Stimulated activated CD8-positive, alpha-beta memory T cell treated with anti-CD3 and anti-CD28 coated beads, Interleukin-7, amount 100 ng/mL, for 48 hours (primary cell): ENCODE measurements around the gene ALG9.
A peak's percentile ranks its signal among the peaks of the same experiment; 100 is the strongest.
"Not testable (repeated sequence)": the region's sequence is repeated elsewhere in the genome, so short reads cannot be mapped to it uniquely, and the experiment has no call there.

Experiments
- DNase-seq, 2 donors: peaks; one replicate each; pipeline ENCODE4 v3.0.0-alpha.2; 2020; ENCODE audit warnings: low read depth in 1 of 2; ENCODE audit errors: extremely low read depth in 1 of 2

Gene ALG9

DNA sequence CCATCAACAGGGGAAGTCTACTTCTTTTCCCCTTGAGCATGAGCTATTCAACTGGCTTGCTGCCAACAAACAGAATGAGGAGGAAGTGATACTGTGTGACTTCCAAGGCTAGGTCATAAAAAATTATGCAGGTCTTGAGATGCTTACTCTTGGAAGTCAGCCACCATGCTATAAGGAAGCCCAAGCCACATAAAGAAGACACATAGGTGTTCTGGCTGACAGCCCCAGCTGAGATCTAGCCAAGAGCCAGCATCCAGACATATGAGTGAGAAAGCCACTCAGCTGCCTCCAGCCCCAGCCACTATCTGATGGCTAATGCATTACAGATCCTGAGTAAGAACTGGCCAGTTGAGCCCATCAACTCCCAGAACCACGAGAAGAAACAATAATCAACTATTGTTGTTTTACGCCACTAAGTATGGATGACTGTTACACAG is 74.2 kb downstream of the ALG9 start:
- no peak for DNase-seq

DNA sequence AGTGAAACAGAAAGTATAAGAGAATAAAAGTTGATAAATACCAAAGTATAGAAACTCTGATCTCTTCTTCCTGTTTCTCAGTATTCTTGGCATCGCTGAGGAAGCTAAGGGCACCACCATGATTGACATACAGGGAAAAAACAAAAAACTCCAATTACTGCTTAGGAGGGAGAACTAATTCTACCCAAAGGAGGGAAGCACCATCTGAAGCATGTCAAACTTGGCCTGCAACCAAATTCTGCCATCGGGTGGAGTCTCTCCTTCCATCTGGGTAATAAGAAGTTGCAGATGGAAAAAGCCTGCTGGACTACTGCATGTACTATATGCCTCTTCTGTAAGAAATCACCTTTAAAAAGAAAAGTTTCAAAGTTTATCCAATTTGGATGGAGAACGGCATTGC is 74.7 kb downstream of the ALG9 start:
- DNase-seq, result no peak

DNA sequence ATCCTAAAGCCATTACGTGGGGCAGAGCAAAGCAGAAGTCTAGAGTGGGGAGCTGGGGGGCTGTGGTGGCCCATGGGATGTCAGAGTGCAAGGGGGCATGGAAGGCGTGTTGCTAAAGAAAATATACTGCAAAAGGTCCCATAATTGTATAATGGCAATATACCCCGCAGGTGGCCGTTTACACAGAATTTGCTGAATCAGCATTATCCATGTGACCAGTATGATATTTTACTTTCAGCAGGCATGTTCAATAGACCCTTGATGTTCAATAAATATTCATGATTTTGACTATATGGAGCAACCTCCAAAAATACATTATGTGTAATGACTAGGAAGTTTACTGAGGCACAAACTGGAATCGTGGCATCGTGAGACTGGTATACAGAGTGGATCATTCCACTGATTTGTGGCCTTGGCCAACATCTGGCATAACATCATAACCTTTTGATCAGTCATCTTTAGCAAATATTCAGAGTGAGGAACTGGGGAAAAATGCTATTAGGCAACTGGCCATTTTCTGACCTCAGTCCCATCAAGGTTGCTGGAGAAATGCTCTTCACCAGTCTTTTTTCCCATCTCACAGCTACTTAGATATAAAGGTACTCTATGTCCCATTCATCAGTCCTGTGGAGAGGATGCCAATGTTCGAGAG is 75.9 kb downstream of the ALG9 start:
- no peak for DNase-seq

DNA sequence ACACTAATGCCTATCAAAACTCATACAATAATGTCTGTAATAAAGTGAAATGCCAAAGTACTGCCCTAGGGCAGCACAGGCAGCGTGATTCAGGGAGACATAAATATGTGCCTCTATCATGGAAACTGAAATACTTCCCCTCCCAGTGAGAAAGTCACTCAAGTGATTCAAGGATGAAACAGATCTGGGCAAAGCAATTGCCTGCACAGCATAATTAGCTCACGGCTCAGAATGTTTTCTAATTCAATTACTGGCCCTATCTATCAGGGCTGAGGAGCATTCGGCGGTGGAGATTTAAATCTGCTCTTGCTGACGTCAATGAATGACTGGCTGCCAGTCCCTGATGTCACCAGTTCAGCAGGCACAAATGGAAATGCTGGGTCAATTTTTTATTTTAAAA is 77.5 kb downstream of the ALG9 start:
- DNase-seq, result no peak

DNA sequence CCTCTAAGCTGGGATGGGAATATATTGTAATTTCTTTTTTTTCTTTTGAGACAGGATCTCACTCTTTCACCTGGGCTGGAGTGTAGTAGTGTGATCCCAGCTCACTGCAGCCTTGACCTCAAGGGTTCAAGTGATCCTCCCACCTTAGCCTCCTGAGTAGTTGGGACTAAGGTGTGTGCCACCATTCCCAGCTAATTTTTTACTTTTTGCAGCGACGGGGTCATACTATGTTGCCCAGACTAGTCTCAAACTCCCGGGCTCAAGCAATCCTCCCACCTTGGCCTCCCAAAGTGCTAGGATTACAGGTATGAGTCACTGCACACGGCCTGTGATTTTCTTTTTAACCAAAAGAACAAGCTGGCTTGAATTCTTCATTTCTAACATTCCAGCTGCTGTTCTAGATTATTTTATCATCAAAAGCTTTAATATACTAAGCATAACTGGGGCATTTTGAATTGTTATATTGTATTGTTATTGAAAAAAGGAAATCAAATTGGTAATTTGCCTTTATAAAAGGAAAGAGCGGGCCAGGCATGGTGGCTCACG is 78.4 kb downstream of the ALG9 start:
- DNase-seq, result no peak

DNA sequence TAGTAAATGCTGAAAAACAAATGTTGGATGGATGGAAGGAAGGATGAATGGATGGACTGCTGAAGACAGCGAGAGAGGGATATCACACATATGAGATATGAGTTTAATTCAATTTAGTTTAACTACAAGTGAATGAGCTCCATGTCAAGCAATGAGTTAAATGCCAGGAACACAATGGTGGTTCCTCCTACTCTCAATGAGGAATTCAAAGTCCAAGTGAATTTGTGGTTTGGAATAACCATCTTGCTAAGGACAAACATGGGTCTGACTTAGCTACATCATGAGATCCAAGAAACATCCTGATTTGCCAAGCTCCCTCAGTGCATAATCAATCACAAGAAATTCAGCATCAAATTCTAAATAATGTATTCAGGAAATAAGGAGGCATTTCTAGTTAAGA is 79.1 kb downstream of the ALG9 start:
- DNase-seq, result no peak

DNA sequence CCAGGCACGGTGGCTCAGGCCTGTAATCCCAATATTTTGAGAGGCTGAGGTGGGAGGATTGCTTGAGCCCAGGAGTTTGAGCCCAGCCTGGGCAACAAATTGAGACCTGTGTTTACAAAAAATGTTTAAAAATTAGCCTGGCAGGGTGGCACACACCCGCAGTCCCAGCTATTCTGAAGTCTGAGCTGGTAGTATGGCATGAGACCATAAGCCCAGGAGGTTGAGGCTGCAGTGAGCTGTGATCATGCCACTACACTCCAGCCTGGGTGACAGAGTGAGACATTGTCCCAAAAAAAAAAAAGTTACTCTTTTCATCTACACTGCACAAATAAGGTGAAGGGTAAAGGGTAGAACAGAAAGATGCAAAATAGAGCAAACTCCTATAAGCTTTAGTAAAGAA is 82.9 kb downstream of the ALG9 start:
- DNase-seq, result no peak

DNA sequence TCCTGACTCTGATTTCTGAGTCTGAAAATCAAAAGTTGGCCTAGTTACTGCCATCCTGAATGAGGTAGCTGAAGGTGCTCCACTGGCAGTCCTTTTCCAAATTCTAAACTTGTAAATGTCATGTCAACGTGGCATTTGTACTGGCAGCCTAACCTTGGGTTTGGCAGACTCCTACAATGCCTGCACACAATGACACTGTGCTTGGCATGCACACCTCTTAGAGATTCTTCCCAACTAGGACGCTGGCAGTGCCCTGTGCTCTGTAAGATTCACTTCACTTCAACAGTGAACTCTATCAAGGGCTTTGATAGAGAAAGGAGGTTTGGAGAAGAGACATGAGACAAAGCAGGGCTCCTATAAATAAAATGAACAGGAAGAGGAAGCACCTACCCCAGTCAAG is 83.3 kb downstream of the ALG9 start:
- no peak for DNase-seq

DNA sequence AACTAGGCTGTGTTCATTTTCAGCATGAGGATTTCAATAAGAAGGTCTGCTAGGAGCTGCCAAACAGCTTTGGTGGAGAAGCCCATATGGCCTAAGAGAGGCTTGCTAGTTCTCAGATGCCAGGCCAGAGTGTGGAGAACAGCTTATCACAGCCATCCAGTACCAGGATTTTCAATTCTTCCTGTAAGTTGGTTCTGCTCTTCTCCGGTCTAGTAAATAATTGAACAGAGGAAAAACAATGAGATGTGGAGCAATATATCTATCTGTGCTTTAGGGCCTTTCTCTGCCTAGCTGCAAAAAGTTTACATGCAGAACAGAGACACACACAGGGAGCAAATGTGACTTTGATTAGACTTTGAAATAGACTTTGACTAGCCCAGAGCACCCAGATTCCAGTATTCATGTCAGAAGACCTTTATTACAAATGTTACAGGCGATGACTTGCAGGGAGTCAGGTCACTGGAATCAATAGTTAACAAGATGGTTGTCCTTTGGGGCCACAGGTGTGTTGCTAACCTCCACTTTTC is 85.4 kb downstream of the ALG9 start:
- no peak for DNase-seq

DNA sequence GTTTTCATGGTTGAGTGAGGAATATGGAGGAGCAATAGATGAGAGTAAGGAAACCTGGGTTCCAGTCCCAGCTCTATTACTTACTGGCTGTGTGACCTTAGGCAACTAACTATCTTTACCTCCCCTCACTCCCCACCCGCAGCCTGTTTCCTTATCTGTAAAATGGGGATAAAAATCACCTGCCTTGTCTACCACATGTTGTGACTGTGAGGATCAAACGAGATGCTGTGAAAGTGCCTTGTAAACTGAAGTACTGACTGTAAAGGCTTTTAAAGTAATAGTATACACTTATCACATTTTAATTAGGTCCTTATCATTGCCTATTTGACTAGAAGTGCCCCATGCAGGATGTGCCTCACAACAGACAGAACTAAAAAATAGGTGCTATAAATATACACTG is 86.3 kb downstream of the ALG9 start:
- DNase-seq, result no peak

DNA sequence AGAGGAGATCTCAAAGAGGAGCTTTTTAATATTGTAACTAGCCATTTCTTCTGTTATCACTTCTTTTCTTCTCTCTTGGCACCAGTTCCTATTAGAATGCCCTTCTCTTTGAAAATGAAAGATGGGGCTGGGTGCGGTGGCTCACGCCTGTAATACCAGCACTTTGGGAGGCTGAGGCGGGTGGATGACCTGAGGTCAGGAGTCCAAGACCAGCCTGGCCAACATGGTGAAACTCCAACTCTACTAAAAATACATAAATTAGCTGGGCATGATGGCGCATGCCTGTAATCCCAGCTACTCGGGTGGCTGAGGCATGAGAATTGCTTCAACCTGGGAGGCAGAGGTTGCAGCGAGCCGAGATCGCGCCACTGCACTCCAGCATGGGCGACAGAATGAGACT is 87.1 kb downstream of the ALG9 start:
- not testable (repeated sequence) for DNase-seq

DNA sequence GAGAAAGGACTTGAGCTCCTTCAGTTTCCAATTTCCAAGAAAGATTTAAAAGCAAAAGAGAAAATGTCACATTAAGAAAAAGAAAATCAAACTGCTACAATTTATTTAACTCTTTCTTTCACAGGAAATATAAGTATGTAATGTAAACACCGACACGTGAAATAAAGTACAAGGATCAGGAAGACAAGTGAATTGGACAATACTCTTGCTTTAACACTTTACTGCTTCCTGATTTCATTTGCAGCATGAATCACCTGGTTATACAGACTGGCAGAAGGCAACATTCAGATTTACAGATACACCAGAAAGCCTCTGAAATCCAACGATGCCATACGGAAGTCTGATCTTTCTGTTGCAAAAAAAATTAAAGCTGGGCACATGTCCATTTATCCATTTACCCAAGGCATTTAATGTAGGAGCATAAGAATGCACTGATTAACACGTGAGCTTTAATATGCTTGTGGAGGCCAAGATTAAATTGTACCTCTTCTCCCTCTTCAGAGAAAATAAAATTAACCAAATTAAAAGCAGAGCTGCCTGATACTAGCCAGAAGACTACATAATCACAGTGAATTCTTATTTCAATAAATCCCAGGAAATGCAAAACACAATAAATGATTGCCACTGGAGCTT is 89.2 kb downstream of the ALG9 start:
- no peak for DNase-seq

DNA sequence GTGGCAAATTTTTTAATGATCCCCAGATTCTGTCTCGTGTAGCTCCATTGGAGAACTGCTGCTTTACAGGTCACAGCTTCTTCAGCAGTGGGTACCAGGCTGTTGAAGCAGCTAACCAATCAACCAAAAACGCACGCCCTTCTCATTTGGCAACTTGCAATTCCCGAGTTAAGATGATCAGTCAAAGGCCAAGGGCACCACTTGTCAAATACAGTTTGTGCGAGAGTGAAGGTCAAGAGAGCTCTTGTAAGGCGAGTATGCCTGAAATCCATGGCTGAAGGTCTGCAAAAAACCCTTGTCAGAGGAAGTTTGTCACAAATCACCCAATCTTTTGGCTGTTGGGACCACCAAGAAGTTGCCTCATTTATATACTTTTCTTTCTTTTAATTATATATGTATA is 92.3 kb downstream of the ALG9 start:
- no peak for DNase-seq

DNA sequence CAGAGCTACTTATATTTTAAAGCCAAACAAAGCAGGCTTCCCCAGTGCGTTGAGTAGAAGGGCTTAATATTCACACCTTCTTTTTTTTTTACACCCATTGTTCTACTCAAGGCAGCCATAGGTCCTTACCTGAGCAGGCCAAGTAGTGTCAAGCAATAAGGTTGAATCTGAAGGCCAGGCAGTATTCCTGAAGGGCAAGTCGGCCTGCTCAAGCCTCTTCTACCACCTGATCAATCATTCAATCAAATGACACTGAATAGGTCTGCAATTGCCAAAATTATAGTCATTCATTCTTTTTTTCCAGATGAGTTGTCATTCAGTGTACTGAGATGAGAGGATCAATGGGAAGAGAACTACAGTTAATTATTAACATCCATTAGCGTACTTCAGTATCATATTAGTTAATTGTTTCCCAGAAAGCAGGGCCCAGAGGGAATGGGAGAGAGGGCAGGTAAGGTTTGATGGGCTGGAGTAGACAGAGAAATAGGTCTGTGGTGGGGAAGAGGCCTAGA is 93.3 kb downstream of the ALG9 start:
- no peak for DNase-seq

DNA sequence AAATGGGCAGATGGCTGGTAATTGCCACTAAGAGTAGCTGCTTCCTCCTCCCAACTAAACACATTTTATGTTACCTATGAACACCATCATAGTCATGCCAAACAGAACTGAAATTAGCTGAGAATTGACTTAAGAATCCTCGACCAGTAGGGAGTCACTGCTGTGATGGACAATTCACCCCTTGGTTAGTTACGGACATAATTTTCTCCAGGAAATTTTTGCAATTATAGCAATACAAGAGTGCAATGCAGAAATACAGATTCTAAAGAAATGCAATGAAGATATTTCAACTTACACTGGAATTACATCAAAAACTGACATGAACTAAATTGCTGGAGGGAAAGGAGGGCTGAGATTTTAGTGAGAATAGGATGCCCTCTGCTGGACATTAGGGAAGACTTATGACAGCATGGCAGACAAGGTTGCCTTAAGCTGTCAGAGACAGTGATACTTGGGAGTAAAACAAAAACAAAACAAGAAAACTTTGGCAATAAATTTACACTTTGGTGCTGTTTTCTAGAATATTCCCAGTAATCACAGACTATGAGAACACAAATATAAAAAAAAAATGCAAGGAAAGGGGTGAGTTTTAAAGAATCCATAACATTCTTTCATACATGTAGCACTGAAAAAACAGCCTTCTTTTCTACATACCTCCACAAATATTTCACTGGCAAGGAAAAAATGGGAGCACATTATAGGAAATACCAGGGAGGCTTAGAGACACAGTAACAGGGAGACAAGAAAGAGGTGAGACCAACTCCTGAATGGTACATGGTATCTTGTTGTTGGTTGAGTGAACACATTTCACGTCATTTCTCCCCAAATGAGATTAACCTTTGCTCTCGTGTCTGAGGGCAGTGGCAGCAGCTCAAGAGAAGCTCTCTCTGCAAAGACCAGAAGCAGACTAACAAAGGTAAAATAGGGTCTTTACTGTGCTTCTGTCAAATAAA is 94.0 kb downstream of the ALG9 start:
- peak in 1 of 2 donors; percentile 3 for DNase-seq

DNA sequence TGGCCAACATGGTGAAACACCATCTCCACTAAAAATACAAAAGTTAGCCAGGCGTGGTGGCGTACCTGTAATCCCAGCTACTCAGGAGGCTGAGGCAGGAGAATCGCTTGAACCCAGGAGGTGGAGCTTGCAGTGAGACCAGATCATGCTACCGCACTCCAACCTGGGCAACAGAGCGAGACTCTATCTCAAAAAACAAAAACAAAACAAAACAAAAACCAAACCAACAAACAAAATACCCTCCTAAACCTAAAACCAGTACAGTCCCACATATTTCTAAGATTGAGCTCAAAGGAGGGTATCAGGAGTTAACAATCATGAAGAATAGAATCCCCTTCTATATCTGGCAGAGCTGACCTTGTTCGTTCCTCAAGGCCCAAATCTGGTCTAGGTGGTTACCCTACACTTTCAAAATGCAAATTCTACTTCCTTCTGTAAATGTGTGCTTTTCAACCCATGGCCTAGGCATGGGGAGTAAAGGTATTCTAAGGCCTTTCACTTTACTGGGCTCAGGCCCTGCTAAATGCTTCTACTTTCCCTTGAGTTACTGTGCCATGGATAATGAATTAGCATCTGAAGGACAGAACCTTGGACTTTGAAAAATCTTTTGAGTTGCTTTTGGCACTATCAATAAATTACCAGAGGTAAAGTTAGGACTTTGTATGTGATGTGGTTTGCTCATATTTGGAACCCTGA is 94.8 kb downstream of the ALG9 start:
- no peak for DNase-seq

DNA sequence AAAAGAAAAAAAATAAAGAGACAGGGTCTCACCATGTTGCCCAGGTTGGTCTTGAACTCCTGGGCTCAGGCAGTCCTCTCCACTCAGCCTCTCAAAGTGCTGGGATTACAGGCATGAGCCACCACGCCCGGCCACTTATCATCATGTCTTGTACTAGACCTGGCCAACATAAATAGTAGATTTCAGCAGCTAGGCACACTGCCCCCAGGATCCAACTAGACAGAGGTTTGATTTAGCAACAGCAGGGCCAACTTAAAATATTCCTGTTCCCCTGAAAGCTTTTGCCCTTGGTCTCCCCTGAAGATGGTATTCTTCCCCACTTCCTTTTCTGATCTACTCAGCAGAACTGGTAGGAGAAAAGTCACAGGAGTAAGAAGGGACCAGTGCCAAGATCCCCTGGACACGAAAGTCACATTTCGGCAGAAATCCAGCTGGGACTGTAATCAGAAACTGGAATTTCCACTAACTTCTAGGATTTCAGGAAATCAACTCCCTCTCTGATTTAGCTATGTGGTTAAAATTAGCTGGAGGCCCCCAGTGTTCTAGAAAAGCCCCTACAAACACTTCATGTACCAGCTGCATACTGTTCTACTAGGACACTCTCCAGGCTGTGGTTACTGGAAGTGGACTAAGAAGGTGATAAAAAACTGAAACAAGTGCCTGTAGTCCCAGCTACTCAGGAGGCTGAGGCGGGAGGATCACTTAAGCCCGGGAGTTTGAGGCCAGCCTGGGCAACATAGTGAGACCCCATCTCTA is 96.2 kb downstream of the ALG9 start:
- DNase-seq, result no peak

DNA sequence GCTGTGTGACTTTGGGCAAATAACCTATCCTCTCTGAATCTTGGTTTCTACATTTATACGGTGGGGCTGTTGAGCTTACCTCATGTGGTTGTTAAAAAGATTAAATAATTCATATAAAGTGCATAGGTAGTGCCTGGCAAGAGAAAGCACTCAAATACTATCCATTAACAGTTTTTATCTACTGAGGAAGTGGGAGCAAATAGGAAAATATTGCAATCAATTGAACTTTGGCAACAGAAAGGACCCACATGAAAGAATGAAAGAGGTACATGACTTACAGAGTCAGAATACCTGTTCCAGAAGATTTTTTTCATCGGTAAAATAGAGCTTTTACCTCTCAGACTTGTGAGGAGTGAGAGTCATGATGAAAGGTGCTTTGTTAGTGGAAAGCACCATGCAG is 98.8 kb downstream of the ALG9 start:
- DNase-seq, result no peak

DNA sequence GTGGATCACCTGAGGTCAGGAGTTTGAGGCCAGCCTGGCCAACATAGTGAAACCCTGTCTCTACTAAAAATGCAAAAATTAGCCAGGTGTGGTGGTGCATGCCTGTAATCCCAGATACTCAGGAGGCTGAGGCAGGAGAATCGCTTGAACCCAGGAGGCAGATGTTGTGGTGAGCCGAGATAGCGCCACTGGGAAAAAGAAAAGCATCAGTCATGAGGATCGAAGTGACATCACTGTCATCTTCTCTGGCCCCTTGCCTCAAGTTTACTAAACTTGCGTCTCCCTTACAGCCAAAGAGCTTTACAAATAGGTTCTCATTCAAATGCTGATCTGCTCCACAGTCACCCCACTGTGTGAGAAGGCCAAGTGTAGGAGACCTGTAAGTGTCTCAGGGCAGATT is 100.2 kb downstream of the ALG9 start:
- DNase-seq, result not testable (repeated sequence)
